Muscle layer of duodenum (tissue), 2 donors: ENCODE data around the gene KRTAP9-2.
"Not testable (repeated sequence)": the region's sequence is repeated elsewhere in the genome, so short reads cannot be mapped to it uniquely, and the experiment has no call there.

Experiments used
- H3K27ac ChIP-seq: one replicate; pipeline ENCODE4 v1.7.0; 2013; ENCODE audit warnings: mild to moderate bottlenecking, low read length
- H3K27me3 ChIP-seq: one replicate; pipeline ENCODE4 v1.7.0; 2013; ENCODE audit warnings: low read depth, mild to moderate bottlenecking, control low read depth, low read length
- H3K36me3 ChIP-seq, 2 donors: one replicate each; pipeline ENCODE4 v1.7.0; 2013; ENCODE audit warnings: low read length in 2 of 2, control low read depth in 1 of 2, mild to moderate bottlenecking in 1 of 2; ENCODE audit not compliant: insufficient read depth in 2 of 2, control insufficient read depth in 1 of 2
- H3K4me1 ChIP-seq, 2 donors: one replicate each; pipeline ENCODE4 v1.7.0; 2013; ENCODE audit warnings: low read length in 2 of 2, mild to moderate bottlenecking in 2 of 2, control low read depth in 1 of 2, moderate library complexity in 1 of 2; ENCODE audit not compliant: insufficient read depth in 2 of 2, control insufficient read depth in 1 of 2
- H3K4me3 ChIP-seq, 2 donors: one replicate each; pipeline ENCODE4 v1.7.0; 2013; ENCODE audit warnings: low read length in 2 of 2, low read depth in 1 of 2, mild to moderate bottlenecking in 1 of 2
- H3K9me3 ChIP-seq, 2 donors: one replicate each; pipeline ENCODE4 v1.7.0; 2013; ENCODE audit warnings: low read length in 2 of 2, control low read depth in 1 of 2, mild to moderate bottlenecking in 1 of 2; ENCODE audit not compliant: control insufficient read depth in 1 of 2
- donor health status: healthy.

KRTAP9-2 gene

DNA sequence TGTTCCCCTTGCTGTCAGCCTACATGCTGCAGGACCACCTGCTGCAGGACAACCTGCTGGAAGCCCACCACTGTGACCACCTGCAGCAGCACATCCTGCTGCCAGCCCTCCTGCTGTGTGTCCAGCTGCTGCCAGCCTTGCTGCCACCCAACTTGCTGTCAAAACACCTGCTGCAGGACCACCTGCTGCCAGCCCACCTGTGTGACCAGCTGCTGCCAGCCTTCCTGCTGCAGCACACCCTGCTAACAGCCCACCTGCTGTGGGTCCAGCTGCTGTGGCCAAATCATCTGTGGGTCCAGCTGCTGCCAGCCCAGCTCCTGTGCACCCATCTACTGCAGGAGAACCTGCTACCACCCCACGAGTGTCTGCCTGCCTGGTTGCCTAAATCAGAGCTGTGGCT lies 44.9 kb downstream of the KRTAP9-2 start:
- H3K4me1 ChIP-seq, H3K36me3 ChIP-seq, H3K27ac ChIP-seq, H3K4me3 ChIP-seq, H3K9me3 ChIP-seq, H3K27me3 ChIP-seq: not testable (repeated sequence)

DNA sequence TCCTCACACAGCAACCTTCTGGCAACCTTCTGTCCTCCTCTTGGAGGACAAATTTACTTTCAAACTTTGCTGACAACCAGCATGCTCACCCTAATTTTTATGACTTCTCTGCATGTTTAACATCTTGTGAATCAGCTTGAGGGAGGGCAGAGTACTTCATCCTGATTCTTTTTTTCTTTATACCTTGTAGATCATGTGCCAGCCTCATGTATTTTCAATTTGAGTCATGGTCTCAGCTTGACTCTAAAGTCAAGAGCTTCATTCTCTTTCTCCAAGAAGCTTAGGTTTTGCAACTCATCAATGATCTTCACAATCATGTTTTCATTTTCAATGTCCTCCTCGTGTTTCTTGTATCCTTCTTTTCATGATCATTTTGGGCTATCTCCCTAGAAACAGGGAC lies 45.4 kb downstream of the KRTAP9-2 start:
- Histone ChIP-seq H3K27me3 (no peaks in the 10 kb centered on the region), H3K4me3 (no peak overlapping the region), H3K36me3 (no peaks in the 10 kb centered on the region), H3K9me3 (no peaks in the 10 kb centered on the region), H3K27ac (no peak overlapping the region), H3K4me1 (no peaks in the 10 kb centered on the region)

DNA sequence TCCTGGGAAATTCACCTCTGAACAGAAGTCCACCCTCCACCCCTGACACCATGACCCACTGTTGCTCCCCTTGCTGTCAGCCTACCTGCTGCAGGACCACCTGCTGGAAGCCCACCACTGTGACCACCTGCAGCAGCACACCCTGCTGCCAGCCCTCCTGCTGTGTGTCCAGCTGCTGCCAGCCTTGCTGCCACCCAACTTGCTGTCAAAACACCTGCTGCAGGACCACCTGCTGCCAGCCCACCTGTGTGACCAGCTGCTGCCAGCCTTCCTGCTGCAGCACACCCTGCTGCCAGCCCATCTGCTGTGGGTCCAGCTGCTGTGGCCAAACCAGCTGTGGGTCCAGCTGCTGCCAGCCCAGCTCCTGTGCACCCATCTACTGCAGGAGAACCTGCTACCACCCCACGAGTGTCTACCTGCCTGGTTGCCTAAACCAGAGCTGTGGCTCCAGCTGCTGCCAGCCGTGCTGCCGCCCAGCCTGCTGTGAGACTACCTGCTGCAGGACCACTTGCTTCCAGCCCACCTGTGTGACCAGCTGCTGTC lies 49.3 kb downstream of the KRTAP9-2 start, which contains the start of gene KRTAP9-7:
KRTAP9-7 (plus strand) TSS at position 51 of the 543 bp plus-strand sequence; CDS start at position 51, 0 bp downstream.
- H3K9me3 ChIP-seq, H3K27me3 ChIP-seq, H3K4me1 ChIP-seq, H3K36me3 ChIP-seq, H3K4me3 ChIP-seq, H3K27ac ChIP-seq: not testable (repeated sequence)
